IMR-90 (cell line): Measurements from ENCODE around the gene CHD6.

Experiments used
- BHLHE40 ChIP-seq: fragments of 150-350 bp; IDR thresholded peaks from 2 replicates; pipeline ENCODE4 v1.6.1; 2016; ENCODE audit warnings: mild to moderate bottlenecking, low read depth, low read length
- CHD1 ChIP-seq: IDR thresholded peaks from 2 replicates; pipeline ENCODE4 v1.6.1; 2012; ENCODE audit warnings: low read depth, low read length, improper control_type of control experiment
- CTCF ChIP-seq: conservative IDR thresholded peaks from 2 replicates; pipeline ENCODE4 v1.5.1; 2012; ENCODE audit warnings: mild to moderate bottlenecking, low read depth, low read length, improper control_type of control experiment
- ELK1 ChIP-seq: fragments of 150-350 bp; IDR thresholded peaks from 2 replicates; pipeline ENCODE4 v1.6.1; 2016; ENCODE audit warnings: low read depth, mild to moderate bottlenecking, low read length, moderate library complexity, borderline replicate concordance
- FOS ChIP-seq: fragments of 150-350 bp; IDR thresholded peaks from 2 replicates; pipeline ENCODE4 v1.6.1; 2016; ENCODE audit warnings: low read depth, low read length
- MAFK ChIP-seq: IDR thresholded peaks from 2 replicates; pipeline ENCODE4 v1.6.1; 2012; ENCODE audit warnings: low read depth, low read length, improper control_type of control experiment
- MAZ ChIP-seq: IDR thresholded peaks from 2 replicates; pipeline ENCODE4 v1.6.1; 2012; ENCODE audit warnings: low read depth, mild to moderate bottlenecking, low read length, improper control_type of control experiment, moderate library complexity, borderline replicate concordance
- MXI1 ChIP-seq: IDR thresholded peaks from 2 replicates; pipeline ENCODE4 v1.6.1; 2012; ENCODE audit warnings: low read depth, mild to moderate bottlenecking, low read length, moderate library complexity, borderline replicate concordance
- POLR2A ChIP-seq: IDR thresholded peaks from 2 replicates; pipeline ENCODE4 v1.6.1; 2012; ENCODE audit warnings: mild to moderate bottlenecking, low read depth, low read length
- RAD21 ChIP-seq: IDR thresholded peaks from 2 replicates; pipeline ENCODE4 v1.6.1; 2012; ENCODE audit warnings: low read length, improper control_type of control experiment
- RFX5 ChIP-seq: IDR thresholded peaks from 2 replicates; pipeline ENCODE4 v1.8.0; 2012; ENCODE audit warnings: low read depth, mild to moderate bottlenecking, low read length, moderate library complexity
- SMC3 ChIP-seq: fragments of 150-350 bp; IDR thresholded peaks from 2 replicates; pipeline ENCODE4 v1.6.1; 2016; ENCODE audit warnings: low read depth, mild to moderate bottlenecking, antibody characterized with exemption, low read length, moderate library complexity
- USF2 ChIP-seq: fragments of 150-350 bp; IDR thresholded peaks from 2 replicates; pipeline ENCODE4 v1.6.1; 2017; ENCODE audit warnings: mild to moderate bottlenecking, antibody characterized with exemption, low read length, low read depth

GRCh38 chr20:41436679-41437078 lies 181.5 kb downstream of the CHD6 start:
- no peak for TF ChIP-seq CTCF
- no peak for TF ChIP-seq RFX5
- no peak for TF ChIP-seq ELK1
- no peak for TF ChIP-seq RAD21
- TF ChIP-seq USF2 = no peak
- TF ChIP-seq MAZ = no peak
- no peak for TF ChIP-seq CHD1
- no peak for TF ChIP-seq BHLHE40
- TF ChIP-seq POLR2A = no peak
- no peak for TF ChIP-seq MAFK
- TF ChIP-seq SMC3 = no peak
- no peak for TF ChIP-seq MXI1
- no peak for TF ChIP-seq FOS
